ENCODE data around the gene IMP3.

Gene IMP3

GRCh38 chr15:75616766-75617165, 23.3 kb downstream of the IMP3 start:
- DNase-seq = no peak

GRCh38 chr15:75606711-75607699, 33.0 kb downstream of the IMP3 start:
- DNase-seq = no peak

DNA sequence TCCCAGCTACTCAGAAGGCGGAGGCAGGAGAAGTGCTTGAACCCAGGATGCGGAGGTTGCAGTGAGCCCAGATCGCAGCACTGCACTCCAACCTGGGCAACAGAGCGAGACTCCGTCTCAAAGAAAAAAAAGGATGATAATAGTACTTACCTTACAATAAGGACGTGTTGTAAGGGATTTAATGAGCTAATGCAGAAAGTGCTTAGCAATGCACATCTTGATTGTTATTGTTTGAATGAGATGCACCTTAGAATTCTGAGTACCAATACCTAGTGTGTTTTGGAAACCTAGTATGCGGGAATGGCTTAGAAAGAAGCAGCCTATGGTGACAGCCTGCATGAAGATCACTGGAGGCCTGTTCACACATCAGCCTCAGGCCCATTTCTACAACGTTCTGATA, 34.0 kb downstream of the IMP3 start:
- DNase-seq = no peak

- DNase-seq = no peak
Measured at GRCh38 chr15:75599401-75599800, 40.6 kb downstream of the IMP3 start.

DNA sequence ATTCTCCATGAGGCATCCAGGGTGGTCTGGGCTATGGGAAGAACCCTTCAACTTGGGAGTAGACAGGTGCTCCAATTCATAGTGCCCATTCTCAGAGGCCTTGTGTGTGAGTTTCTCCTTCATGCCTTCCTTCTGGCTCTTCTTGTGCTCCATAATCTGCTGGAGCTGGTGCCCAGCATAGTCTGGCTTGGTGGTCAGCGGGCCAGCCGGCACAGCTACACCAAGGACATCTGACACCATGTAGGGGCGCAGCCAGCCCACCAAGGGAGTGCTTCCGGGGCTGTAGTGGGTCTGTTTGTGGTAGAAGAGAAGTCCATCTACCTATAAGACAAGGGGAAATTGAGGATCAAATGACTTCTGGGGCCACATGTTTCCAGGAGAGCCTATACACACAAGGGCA, 41.7 kb downstream of the IMP3 start:
- DNase-seq = no peak

GRCh38 chr15:75597667-75598341, 42.2 kb downstream of the IMP3 start:
- DNase-seq = no peak

DNA sequence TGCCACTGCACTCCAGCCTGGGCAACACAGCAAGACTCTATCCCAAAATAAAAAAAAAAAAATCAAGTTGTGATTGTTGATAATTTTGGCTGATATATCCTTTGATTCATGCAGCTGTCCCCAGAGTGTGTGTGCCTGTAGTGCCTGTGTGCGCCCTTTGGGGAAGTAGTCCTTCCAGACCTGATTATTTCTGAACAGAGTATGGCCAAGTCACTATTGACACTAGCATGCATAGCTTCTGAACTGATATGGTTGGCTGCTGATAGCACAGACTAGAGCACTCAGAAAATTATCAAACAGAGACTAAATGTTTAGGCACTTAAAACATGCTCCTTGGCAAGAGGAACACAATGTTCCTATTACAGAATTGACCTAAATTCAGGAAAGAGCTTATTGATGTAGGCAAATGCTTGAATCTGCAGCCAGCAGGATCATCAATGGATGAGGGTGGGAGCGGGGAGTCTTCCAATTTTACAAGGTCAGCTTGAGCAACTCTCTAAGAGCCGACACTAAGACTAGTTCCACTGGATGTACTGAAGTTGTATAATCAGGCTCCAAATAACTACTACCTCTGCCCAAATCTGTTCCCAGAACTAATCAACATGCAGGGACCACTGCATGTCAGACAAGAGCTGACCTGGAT, 43.2 kb downstream of the IMP3 start:
- DNase-seq = no peak

DNA sequence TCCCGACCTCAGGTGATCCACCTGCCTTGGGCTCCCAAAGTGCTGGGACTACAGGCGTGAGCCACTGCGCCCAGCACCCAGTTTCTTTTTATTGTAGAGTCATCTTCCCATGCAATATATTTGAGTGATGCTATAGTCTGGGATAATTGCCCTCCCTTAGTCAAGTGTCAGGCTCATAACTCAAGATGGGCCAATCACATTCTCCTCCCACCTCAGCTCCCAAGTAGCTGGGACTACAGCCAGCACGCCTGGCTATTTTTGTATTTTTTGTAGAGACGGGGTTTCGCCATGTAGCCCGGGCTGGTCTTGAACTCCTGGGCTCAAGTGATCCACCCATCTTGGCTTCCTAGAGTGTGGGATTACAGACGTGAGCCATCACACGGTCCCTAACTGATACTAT, 45.7 kb downstream of the IMP3 start:
- DNase-seq = no peak

GRCh38 chr15:75591655-75592364, 48.2 kb downstream of the IMP3 start:
- no peak for DNase-seq

DNA sequence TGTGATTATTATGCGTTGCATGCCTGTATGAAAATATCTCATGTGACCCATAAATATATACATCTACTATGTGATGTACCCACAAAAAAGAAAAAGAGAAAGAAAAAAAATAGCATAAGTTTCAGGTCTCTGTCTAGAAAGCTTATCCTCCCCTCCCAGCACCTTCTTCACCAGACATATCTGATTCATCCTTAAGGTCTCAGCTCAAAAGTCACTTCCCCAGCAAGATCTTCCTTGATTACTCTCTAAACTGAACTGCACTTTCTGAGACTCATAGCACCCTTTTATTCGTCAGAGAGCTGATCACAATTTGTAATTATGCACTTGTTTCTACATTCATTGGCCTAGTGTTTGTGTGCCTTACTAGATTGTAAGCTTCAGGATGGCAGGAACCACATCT, 49.8 kb downstream of the IMP3 start:
- DNase-seq = no peak
